ENCODE measurements around the gene HACD4.

Gene HACD4, protein sequence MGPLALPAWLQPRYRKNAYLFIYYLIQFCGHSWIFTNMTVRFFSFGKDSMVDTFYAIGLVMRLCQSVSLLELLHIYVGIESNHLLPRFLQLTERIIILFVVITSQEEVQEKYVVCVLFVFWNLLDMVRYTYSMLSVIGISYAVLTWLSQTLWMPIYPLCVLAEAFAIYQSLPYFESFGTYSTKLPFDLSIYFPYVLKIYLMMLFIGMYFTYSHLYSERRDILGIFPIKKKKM

DNA sequence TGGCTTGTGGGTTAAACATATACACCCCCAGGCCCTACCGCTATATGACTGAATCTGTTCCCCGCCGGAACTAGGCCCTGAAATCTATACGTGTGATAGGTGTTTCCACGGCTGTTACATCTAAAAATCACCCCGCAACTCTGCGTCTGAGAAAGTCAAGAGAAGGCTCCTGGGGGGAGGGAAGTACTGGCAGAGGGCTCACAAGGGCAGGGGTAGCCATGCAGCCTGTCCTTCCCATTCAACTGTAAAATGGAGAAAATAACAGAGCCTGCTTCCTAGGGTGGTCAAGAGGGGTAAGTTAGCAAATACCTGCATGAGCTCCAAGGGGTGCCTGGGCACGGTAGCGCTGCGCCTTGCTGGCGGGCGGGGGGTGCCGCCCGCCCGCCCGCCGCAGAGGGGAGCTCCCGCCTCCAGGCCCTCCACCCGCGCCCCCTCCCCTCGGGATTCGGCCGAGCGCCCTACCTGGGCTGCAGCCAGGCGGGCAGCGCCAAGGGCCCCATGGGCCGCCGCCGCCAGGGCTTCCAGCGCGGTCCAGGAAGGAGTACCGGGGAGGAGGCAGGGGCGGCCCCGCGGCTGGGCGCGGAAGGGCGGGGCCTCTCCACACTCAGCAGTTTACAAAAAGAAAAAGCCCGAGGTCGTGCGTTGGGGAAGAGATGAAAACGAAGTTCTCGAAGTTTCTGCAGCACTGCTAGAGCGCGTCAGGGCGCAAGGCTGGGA is at the start of gene HACD4:
Gene HACD4, minus strand, starts transcription at position 550 of the 717 bp plus-strand sequence. Its CDS starts 50 bp downstream, at position 500.
- no peak for FAIRE-seq

DNA sequence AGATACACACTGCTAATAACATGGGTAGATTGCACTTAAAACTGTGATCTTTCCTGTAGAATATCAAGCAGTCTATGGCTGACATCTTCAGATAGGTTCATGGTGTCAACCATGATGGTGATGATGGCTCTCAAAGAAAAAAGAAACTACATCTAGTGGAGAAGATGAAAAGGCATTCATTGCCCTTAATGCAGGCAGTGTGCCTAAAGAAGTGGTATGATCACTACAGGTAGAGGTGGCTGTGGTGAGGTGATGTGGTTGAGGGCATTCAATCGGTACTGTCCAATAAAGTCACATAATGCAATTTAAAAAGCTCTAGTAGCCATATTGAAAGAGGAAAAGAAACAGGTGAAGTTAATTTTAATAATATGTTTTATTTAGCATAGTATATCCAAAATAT is 49.4 kb upstream of the HACD4 start:
- FAIRE-seq: no peak

DNA sequence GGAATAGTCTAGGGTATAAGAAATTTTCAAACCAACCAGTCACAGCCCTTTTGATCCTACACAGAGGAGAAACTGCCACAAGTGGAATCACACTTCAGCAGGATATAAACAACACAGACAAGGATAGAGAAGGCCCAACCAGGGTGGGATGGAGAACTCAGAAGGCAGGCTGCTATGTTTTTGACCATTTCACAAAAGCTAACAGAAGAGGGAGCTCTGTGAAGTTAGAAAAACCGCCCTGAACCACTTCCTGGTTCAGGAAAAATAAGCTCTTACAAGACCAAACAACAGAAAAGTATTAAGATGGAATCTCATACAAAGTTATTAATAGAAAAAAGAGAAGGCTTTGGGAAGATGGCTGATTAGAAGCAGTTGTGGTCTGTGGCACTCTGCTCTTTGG is 47.3 kb upstream of the HACD4 start:
- FAIRE-seq: no peak

DNA sequence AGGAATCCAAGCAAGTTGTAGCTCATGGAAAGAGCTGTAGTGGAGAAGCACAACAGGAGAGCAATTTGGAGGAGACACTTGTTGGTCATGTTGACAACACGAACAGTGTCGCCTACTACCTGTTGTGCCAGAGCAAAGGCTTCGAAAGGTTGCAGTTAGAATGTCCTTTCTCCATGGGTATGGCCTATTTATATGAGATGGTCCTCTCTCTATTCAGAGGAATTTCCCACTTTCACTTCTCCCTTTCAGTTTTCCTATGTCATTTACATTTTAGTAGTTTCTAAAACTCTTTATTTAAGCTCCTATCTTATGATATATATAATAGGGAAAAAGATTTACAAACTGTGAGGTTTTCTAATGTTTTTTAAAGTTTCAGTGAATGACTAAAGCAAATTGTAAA is 46.3 kb upstream of the HACD4 start, which contains the start of gene IFNB1:
Gene IFNB1, minus strand, starts transcription at position 162 of the 400 bp plus-strand sequence. Its CDS starts 73 bp downstream, at position 89.
- FAIRE-seq: no peak

DNA sequence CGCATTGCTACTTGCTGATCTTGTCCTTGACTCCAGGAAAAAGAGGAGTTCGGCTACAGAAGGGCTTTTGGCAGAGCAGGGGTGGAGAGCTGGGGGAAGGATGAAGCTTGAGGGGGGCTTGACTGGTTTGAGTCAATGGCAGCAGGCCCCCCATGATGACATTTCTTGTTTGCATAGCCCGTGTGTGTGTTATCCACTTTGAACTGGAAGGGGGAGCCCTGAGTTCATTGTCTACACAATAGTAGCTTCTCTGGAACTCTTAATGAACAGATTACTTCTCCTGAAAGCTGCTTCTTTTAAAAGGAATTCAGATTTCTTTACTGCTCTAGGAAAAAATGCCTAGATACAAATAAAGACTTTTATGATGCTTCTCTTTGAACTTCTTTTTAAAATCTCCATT is 44.0 kb upstream of the HACD4 start:
- FAIRE-seq: no peak

DNA sequence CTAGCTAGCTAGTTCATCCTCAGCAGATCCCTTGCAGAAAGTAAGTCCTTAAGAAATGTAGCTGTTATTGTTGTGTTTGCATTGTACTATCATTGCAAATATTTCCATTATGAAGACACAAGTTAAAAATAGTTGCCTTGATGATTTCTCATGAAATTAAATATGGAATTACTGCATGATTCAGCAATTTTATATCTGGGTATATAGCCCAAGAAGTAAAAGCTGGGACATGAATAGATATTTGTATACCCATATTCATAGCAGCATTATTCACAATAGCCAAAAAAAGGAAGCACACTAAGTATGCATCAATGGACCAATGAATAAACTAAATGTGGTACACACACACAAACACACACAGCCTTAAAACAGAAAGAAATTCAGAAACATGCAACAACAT is 39.5 kb upstream of the HACD4 start:
- no peak for FAIRE-seq

DNA sequence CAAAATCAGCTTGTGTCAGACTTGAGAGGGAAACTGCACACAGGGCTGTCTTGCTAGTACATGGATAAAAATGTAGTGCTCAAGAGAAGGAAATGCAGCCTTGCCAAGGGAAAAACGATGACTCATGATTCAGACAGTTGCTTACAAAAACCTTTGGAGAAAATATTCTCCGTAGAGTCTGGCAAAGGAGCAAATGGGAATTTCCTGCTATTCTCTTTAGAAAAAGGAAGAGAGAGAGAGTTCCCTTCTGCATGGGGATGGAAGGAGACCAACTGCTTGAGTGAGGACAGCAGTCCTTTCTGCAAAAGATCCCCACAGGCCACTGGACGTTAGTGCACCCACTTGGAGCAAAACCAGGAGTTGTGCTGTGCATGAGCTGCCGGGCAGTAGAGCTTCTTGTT is 38.7 kb upstream of the HACD4 start:
- FAIRE-seq: peak; percentile 92

DNA sequence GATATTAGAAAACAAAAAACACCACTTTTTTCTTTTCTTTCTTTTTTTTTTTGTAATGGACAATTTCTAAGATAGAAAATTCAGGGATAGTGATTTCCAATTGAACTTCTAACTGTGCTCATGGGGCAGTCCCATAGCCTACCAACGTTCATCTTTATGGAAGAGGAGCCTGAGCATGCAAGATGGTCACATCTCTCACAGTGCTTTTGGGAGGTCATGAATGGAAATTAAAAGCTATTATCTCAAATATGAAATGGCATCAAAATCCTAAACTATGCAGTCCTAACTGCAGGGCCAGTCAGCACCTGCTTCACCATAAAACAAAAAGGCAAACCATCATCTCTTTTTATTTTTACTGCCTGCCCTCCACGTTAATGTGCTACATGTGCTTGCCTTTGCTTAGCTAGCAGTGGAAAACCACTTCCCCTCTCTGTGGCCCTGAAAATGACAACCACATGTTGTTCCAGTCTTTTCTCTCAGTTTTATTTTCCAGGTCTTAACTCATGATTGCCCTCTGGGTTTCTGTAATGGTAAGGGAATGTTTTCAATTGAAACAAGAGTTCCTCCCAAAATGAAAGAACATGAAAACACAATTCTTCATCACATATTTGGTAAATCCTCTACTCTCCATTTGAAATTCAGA is 29.6 kb upstream of the HACD4 start:
- FAIRE-seq: peak; percentile 90

DNA sequence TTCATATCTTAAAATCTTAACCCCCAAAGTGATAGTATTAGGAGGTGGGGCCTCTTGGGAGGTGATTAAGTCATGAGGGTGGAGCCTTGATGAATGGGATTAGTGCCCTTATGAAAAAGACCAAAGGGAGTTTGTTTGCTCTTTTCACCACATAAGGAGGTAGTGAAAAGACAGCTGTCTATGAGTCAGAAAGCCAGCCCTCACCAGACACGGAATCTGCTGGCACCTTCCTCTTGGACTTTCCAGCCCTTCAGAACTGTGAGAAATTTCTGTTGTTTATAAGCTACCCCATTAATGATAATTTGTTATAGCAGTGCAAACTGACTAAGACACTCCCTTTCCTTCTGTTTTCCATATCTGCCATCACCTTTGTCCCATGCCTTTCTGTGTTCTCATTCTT is 25.5 kb upstream of the HACD4 start:
- no peak for FAIRE-seq

DNA sequence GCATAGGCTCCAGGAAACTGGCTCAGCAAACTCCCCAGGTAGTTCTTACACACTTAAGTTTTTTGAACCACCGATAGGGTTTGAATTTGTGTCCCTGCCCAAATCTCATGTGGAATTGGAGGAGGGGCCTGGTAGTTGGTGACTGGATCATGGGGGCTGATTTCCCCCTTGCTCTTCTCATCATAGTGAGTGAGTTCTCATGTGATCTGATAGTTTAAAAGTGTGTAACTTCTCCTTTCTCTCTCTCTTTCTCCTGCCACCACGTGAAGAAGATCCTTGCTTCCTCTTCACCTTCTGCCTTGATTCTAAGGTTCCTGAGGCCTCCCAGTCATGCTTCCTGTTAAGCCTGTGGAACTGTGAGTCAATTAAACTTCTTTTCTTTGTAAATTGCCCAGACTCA is 22.4 kb upstream of the HACD4 start:
- no peak for FAIRE-seq

DNA sequence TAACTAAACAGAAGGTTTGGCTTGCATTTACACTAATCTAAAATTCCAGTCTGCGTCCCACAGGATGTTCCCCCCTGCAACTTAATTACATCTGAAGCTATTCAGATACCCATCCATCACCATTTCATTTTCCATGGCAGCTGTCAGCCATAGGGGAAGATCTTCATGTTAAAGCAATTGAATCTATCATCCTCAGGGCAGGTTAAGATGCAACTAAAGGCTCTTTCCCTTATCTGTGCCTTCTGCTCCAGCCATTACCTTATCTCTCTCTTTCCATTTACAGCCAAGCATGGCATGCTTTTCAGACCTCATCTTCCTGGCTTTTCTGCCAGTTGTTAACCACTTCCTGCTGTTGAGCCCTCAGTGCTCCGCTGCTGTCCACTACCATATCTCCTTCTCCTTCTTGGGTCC is 15.8 kb upstream of the HACD4 start:
- no peak for FAIRE-seq

DNA sequence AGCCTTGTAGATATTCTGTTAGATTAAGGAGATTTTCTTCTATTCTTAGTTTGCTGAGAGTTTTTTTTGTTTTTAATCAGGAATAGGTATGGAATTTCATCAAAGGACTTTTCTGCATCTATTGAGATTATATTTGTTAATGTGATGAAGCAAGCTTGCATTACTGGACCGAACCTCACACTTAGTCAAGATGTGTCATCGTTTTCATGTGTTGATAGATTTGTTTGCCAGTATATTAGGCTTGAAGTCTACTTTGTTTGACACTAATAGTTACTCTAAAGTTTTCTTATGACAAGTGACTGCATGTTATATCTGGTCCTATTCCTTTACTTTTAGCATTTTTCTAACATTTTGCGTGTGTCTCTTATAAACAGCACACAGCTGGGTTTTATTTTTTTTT is 12.4 kb upstream of the HACD4 start:
- no peak for FAIRE-seq

DNA sequence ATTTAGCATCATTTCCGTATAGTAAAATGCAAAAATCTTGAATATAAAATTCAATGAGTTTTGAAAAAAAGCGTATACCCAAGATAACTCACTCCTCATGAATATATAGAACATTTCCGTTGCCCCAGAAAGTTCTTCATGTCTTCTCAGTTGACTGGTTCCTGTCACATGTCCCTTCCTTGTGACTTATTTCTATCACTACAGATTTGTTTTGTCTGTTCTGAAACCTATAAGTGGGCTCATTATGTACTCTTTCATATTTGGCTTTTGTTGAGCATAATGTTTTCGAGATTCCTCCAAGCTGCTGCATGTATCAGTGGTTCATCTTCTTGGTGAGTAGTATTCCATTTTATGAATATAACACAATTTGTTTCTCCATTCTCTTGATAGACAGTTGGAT is 11.0 kb upstream of the HACD4 start:
- no peak for FAIRE-seq

DNA sequence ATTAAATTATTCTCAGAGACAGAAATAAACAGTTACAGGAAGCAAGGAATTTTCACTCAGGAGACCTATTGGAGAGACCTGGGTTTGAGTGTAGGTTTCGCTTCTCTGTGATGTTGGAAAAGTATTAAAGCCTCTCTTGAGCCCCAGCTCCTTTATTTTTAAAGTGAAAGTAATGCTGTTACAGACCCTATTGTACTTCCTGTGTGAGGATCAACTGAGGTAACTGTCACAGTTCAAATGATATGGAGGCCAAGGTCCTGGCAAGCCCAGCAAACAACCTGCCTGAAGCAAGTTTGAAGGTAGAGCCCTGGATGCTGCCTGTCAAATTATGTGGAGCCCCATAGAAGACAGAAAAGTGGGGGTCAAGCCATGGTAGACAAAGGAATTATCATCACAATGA is 7.9 kb upstream of the HACD4 start:
- FAIRE-seq: no peak

DNA sequence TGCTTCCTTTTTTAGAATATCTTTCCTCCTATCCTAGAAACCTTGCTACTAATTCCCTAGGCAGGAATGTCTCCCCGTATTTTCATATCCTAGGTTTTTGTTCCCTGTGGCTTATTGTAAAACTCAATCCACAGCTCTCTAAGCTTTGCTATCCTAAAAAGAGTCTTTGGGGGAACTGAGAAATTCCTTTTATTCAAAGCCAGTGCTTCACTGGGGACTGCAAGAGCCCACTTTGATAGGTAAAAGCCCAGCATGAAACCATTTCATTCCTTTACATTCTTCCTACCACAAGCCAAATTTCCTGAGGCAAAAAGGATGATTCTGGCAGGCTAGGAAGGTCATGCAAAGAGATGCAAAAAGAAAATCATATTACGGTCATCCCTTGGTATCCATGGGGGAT is 5.8 kb upstream of the HACD4 start:
- FAIRE-seq: no peak

DNA sequence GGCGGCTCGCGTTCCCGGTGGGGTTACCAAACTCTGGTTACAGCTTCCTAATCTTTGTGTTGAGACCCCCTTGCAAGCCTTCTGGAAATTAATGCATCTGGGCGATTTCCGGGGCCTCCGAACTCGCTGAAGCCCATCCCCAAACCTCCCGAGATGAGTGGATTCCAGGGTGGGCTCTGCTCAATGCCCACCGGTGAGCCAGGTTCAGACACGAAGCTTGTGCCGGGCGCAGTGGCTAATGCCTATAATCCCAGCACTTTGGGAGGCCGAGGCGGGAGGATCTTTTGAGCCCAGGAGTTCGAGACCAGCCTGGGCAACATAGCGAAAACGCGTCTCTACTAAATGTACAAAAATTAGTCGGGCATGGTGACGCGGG is 356 bp upstream of the HACD4 start:
- no peak for FAIRE-seq

DNA sequence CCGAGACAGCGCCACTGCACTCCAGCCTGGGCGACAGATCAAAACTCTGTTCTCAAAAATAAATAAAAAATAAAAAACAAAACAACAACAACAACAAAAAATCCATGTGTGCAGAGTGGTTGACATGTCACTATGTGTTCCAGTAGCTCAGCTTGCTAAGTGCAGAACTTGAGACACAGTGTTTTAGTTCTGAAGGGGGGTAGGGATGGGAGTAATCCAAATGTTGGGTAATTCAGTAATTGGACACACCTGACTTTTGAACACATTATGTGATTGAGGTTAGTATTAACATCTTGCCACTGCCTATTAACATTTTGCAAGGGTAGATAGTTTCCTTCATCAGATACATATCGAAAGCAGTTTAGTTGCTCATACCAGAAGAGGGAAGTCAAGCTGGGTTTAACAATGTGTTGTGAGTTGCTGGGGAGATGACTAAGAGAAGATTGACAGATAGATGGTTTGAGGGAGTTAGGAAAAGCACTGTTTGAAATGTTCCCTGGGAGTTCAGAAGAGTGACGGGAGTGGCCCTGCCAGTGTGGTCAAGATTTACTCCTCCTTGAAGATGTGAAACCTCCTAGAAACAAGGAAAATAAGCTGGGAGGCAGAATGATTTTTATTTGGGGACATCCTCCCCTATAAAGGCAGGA is 928 bp downstream of the HACD4 start:
- peak; percentile 61 for FAIRE-seq

DNA sequence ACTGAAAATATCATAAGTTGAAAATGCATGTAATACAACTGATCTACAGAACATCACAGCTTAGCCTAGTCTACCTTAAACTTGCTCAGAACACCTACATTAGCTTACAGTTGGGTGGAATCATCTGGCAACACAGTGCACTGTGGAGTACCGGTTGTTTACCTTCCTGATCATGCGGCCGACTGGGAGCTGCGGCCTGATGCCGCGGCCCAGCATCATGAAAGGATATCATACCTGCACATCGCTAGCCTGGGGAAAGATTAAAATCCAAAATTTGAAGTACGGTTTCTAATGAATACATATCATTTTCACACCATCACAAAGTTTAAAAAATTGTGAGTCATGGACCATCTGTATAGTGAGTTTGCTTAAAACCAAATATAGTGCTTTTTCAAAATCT is 1.8 kb downstream of the HACD4 start:
- FAIRE-seq: no peak

DNA sequence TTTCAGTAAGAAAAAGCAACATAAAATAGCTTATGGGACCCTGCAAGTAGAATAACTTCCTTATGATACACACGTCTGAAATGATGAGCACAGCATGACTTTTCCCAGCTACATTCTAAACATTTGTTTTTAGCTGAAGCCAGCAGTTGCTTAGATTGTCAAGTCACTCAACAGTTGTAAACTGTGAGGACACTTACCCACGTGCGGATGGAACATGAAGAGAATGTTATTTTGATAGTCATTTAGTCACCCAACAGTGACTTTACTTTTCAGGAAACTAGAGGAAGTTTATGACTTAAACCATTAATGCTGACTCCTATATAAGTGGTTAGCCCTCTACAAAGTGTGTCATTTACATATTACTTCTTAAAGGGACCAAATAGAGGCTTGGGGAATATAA is 3.0 kb downstream of the HACD4 start:
- no peak for FAIRE-seq

DNA sequence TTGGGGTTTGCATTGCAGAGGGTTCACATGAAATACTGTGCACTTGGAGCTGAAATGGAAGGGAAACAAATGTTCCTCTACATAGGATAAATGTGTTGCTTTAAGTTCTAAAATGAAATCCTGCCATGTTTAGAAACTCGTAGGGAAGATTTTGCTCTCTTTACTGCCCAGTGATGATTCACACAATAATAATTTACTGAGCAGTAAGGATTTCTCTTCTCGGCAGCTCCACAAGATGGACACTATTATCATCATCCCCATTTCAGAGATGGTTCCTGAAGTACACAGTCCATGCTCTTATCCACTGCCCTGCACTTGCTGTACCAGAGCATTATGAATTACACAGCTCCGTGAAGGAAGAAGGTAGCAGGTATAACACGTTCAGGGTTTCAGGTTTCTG is 4.1 kb downstream of the HACD4 start:
- FAIRE-seq: no peak

DNA sequence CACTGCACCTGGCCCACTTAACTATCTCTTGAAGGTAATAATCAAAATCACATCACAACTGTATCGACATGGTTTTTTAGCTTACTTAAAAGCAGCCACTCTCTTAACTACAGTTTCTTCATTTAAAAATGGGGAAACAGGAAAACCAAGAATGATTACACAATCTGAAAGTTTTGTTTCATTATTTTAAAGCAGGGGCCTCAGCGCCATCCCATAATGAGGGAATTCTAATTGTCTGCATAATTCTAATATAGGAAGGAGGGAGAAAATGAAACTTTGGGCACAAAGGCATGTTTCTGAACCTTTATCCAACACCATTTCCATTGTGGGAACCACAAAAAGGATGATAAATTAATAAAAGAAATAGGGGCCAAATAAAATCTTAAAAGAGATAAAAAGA is 7.6 kb downstream of the HACD4 start:
- FAIRE-seq: no peak

DNA sequence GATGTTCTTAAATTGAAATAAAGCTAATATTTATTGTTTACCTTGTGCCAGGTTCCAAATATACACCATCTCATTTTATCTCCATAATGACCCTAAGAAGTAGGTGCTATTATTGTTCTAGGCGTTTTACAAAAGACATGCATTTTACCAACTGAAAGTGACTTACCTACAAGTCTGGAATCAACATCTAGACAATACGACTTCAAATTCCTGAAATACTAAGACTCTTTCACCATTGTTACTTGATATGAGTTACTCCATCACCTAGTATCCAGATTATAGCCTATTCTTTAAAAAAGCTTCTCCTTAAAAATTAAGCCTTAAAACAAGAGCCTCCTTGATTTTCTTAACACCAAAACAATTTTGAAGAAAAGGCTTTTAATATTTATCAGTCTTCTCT is 13.3 kb downstream of the HACD4 start:
- no peak for FAIRE-seq

DNA sequence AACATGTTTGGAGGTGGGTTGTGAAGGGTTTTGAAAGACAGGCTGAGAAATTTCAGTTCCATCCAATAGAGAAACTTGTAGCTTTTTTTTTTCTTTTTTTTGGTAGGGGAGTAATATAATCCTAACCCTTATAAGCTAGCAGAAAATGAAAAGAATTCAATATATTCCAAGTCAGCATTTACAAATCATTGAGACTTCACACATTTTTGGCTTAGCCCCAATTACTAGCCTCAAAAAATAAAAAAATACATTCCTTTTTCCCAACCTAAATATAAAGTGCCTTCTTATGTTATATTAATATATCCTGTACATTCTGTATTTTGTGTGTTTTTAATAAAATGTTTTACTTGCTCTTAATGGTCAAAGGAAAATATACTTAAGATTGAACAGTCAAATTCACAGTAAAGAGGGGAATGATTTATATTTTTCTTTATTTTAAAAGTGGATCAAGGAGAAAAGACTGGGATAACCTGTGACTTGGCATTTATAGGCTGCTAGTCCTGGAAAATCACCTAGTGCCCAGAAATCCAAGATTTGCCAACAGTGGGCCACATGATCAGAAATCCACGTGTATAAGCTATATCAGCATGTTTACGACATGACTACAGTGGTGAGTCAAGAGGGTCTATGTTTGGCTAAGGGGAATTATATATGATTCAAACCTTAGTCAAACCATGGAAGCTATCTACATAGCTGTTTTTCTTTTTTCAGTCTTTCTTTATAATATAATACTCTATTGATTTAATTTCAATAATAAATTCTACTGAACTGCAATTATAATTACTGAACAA is 14.5 kb downstream of the HACD4 start:
- FAIRE-seq: no peak

Data from endometrium (tissue), 2 donors.